ENCODE data around the gene FBXO36. TPM values are rescaled to one million over a fixed set of nuclear protein-coding genes. Genes with fewer than 3 reads are reported as not detected.

FBXO36 gene, protein sequence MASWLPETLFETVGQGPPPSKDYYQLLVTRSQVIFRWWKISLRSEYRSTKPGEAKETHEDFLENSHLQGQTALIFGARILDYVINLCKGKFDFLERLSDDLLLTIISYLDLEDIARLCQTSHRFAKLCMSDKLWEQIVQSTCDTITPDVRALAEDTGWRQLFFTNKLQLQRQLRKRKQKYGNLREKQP
- total RNA-seq, result 1.5 and 2.3 TPM in 2 replicates

DNA sequence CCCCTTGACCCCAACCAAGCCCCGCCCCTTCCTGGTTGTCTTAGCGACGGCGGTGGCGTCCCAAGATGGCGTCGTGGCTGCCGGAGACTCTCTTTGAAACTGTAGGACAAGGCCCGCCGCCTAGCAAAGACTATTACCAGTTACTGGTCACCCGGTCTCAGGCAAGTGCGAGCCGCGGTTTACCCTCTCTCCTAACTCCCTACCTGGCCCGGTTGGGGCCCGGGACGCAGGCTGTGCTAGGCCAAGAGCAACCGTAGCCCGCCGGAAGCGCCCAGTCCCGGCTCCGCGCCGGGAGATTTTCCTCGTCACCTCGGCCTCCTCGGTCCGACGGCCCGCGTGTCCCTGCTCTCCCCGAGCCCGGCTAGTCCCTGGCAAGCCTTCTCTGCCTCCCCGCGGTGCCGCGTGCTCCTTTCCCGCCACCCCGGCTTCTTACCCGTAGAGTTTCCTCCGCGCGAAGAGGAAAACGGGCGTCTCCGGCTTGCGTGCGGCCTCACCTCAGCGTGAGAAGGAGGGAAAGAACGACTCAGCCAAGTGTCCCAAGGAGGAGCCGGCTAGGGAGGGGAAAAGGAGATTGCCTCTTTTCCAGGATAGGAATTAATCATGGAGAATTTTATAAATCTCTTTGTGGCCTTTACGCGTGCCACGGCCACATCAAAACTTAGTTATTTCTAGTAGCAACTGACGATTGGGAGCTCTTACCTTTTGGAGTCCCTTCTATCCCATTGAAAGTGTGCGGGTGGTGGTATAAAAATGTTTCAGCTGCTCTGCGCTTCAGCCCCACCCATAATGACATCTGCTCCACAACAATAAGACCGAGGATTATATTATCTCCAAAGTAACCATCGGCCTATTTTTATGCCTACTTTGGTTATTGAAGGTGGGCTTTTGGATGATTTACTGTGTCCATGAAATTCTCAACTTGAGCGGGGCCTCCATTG, at the start of gene FBXO36:
Gene FBXO36, plus strand, starts transcription at position 55 of the 938 bp plus-strand sequence. Its CDS starts 11 bp downstream, at position 66.

GRCh38 chr2:229921892-229922448, 333 bp upstream of the FBXO36 start, which contains the start of gene TRIP12:
Gene TRIP12 (minus strand): TSS chr2:229922009. CDS start chr2:229880079, 41,930 bp downstream.

Other genes starting within 250 kb of the FBXO36 start
- gene DNER, start 207.9 kb upstream of the FBXO36 start, total RNA-seq, result under 0.01 and 3.4 TPM in 2 replicates
- 254 and 256 TPM in 2 replicates for gene TRIP12, start 494 bp upstream of the FBXO36 start, total RNA-seq
- gene SLC16A14, start 146.4 kb downstream of the FBXO36 start, total RNA-seq, result 0.58 and 2.3 TPM in 2 replicates